HG03280 (cell line): ENCODE measurements around the gene PBXIP1.

Source experiments
- ATAC-seq: cut with Tn5 transposase; IDR thresholded peaks from one replicate; pipeline ENCODE4 v1.9.1; 2021; ENCODE audit warnings: mild to moderate bottlenecking, moderate library complexity; ENCODE audit not compliant: unreplicated experiment

The PBXIP1 gene

GRCh38 chr1:154901591-154901990 lies 54.3 kb downstream of the PBXIP1 start:
- no peak for ATAC-seq

- no peak for ATAC-seq
These were observed 56.9 kb downstream of the PBXIP1 start for GRCh38 chr1:154899041-154899440.

GRCh38 chr1:154896771-154897286 lies 59.1 kb downstream of the PBXIP1 start:
- ATAC-seq = no peak

DNA sequence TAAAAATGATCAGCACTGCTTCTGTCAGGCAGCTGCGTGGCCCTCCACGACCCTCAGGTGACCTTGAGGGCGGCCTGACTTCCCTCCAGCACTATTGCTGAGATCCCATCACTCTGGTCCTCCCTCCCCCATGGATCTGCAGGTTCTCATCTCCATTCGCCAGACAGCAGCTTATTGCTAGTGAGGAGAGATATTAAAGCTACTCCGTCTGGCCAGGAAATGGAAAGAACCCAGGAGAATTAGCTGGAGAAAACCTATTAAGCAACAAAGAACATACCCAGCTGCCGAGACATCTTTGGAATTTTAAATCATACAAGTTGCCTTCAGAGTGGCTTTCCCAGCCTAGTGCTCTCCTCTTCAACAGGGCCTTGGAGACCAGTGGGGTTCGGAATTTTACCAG lies 60.1 kb downstream of the PBXIP1 start:
- no peak for ATAC-seq
